ENCODE results near the gene COL19A1. TPM values are rescaled to one million over a fixed set of nuclear protein-coding genes. Genes with fewer than 3 reads are reported as not detected.

COL19A1 gene
- polyA plus RNA-seq, 1 donor (not counting 4 experiments of a cell fraction or from before 2014, with no cell fraction given) = not detected

GRCh38 chr6:69901361-69901760 lies 35.0 kb downstream of the COL19A1 start:
- Histone ChIP-seq H3K9me1 (ENCODE audit: control insufficient read depth, extremely low read depth, insufficient read depth, low read length) (no peaks in the 10 kb centered on the region), H4K20me1 (ENCODE audit: control insufficient read depth, extremely low read depth, insufficient read depth, low read length) (no peaks in the 10 kb centered on the region), H3K36me3 (ENCODE audit: control insufficient read depth in 2 of 2, extremely low read depth in 1 of 2, insufficient read depth in 2 of 2, low read length in 2 of 2) (no peaks in the 10 kb centered on the region), H3K27ac (ENCODE audit: control insufficient read depth, insufficient read depth, low read length) (no peak overlapping the region), H3K79me2 (ENCODE audit: control insufficient read depth, insufficient read depth, low read length) (no peaks in the 10 kb centered on the region), H3K4me3 (ENCODE audit: control insufficient read depth in 2 of 3, extremely low read depth in 1 of 3, insufficient read depth in 2 of 3, low read depth in 1 of 3, low read length in 3 of 3) (no peak overlapping the region), H3K27me3 (ENCODE audit: control insufficient read depth, extremely low read depth, insufficient read depth, low read length) (no peaks in the 10 kb centered on the region), H3K4me2 (ENCODE audit: control insufficient read depth, extremely low read depth, insufficient read depth, low read depth, low read length) (no peak overlapping the region), H2AFZ (ENCODE audit: control insufficient read depth, low read length) (no peak overlapping the region), H3K9ac (ENCODE audit: control insufficient read depth, extremely low read depth, insufficient read depth, low read length) (no peak overlapping the region), H3K9me3 (ENCODE audit: control insufficient read depth, low read depth, low read length) (no peaks in the 10 kb centered on the region), H3K4me1 (ENCODE audit: control insufficient read depth, extremely low read depth, insufficient read depth, low read length) (no peaks in the 10 kb centered on the region)
- DNase-seq (ENCODE audit: low read depth, low spot score) (no peak), FAIRE-seq (no peak)
- no peak for TF ChIP-seq CTCF (optimal IDR thresholded peaks at IDR 0.05 in 1 of 3, IDR thresholded peaks at IDR 0.05 in 1 of 3, conservative IDR thresholded peaks at IDR 0.05 in 1 of 3; ENCODE audit: extremely low read depth in 1 of 3, insufficient read depth in 2 of 3, low read length in 3 of 3)
- TF ChIP-seq EZH2 (IDR thresholded peaks at IDR 0.05; ENCODE audit: low read length) = no peak
- dilution Hi-C loops (cut with MboI; ENCODE audit: extremely low pct_ligation_motif_present, low sequenced_read_pairs) = no loop called here

- Histone ChIP-seq H4K20me1 (ENCODE audit: control insufficient read depth, extremely low read depth, insufficient read depth, low read length) (no peaks in the 10 kb centered on the region), H3K27ac (ENCODE audit: control insufficient read depth, insufficient read depth, low read length) (no peak overlapping the region), H3K4me1 (ENCODE audit: control insufficient read depth, extremely low read depth, insufficient read depth, low read length) (no peaks in the 10 kb centered on the region), H3K79me2 (ENCODE audit: control insufficient read depth, insufficient read depth, low read length) (no peaks in the 10 kb centered on the region), H3K4me2 (ENCODE audit: control insufficient read depth, extremely low read depth, insufficient read depth, low read depth, low read length) (no peak overlapping the region), H3K4me3 (ENCODE audit: control insufficient read depth in 2 of 3, extremely low read depth in 1 of 3, insufficient read depth in 2 of 3, low read depth in 1 of 3, low read length in 3 of 3) (no peak overlapping the region), H3K9me1 (ENCODE audit: control insufficient read depth, extremely low read depth, insufficient read depth, low read length) (no peaks in the 10 kb centered on the region), H3K36me3 (ENCODE audit: control insufficient read depth in 2 of 2, extremely low read depth in 1 of 2, insufficient read depth in 2 of 2, low read length in 2 of 2) (no peaks in the 10 kb centered on the region), H3K9ac (ENCODE audit: control insufficient read depth, extremely low read depth, insufficient read depth, low read length) (no peak overlapping the region), H3K27me3 (ENCODE audit: control insufficient read depth, extremely low read depth, insufficient read depth, low read length) (no peaks in the 10 kb centered on the region), H2AFZ (ENCODE audit: control insufficient read depth, low read length) (no peak overlapping the region), H3K9me3 (ENCODE audit: control insufficient read depth, low read depth, low read length) (no peaks in the 10 kb centered on the region)
- TF ChIP-seq EZH2 (IDR thresholded peaks at IDR 0.05; ENCODE audit: low read length) (no peak), CTCF (optimal IDR thresholded peaks at IDR 0.05 in 1 of 3, IDR thresholded peaks at IDR 0.05 in 1 of 3, conservative IDR thresholded peaks at IDR 0.05 in 1 of 3; ENCODE audit: extremely low read depth in 1 of 3, insufficient read depth in 2 of 3, low read length in 3 of 3) (no peak)
- dilution Hi-C loops (cut with MboI; ENCODE audit: extremely low pct_ligation_motif_present, low sequenced_read_pairs) = no loop called here
- no peak for DNase-seq (ENCODE audit: low read depth, low spot score)
- no peak for FAIRE-seq
These were observed 41.7 kb downstream of the COL19A1 start for GRCh38 chr6:69907981-69908498.

Measured in keratinocyte (primary cell).